Gastrocnemius medialis (tissue), 4 donors: ENCODE data around the gene SP100.

ENCODE experiments used
- CTCF ChIP-seq, 5 experiments: fragments of 450-650 bp in 3 of 5; fragments of 200-600 bp in 2 of 5; sonication (generic) in 2 of 5; IDR thresholded peaks in 4 of 5; conservative IDR thresholded peaks in 1 of 5; 1 replicate in 4 of 5; 2 replicates in 1 of 5; pipeline ENCODE4 v1.5.1; 2016 to 2019; ENCODE audit warnings: antibody characterized with exemption in 5 of 5, mild to moderate bottlenecking in 3 of 5, moderate library complexity in 3 of 5
- POLR2A ChIP-seq, 2 donors: fragments of 450-650 bp; IDR thresholded peaks; one replicate each; pipeline ENCODE4 v1.6.1; 2017; ENCODE audit warnings: antibody characterized with exemption in 2 of 2, mild to moderate bottlenecking in 2 of 2, moderate library complexity in 2 of 2

- TF ChIP-seq POLR2A (IDR thresholded peaks at IDR 0.05) (no peak), CTCF (IDR thresholded peaks at IDR 0.05 in 4 of 5, conservative IDR thresholded peaks at IDR 0.05 in 1 of 5) (no peak)
Measured at GRCh38 chr2:230592775-230593174, 176.8 kb downstream of the SP100 start.
